ENCODE results near the gene ADGRG3. TPM values are rescaled to one million over a fixed set of nuclear protein-coding genes. Genes with fewer than 3 reads are reported as not detected.
A peak's percentile ranks its signal among the peaks of the same experiment; 100 is the strongest.

The ADGRG3 gene
- total and polyA plus RNA-seq, 2 of the 13 experiments (the other 11 are each of a cell fraction or from before 2014, with no cell fraction given): 2.7 to 11.8 TPM

DNA sequence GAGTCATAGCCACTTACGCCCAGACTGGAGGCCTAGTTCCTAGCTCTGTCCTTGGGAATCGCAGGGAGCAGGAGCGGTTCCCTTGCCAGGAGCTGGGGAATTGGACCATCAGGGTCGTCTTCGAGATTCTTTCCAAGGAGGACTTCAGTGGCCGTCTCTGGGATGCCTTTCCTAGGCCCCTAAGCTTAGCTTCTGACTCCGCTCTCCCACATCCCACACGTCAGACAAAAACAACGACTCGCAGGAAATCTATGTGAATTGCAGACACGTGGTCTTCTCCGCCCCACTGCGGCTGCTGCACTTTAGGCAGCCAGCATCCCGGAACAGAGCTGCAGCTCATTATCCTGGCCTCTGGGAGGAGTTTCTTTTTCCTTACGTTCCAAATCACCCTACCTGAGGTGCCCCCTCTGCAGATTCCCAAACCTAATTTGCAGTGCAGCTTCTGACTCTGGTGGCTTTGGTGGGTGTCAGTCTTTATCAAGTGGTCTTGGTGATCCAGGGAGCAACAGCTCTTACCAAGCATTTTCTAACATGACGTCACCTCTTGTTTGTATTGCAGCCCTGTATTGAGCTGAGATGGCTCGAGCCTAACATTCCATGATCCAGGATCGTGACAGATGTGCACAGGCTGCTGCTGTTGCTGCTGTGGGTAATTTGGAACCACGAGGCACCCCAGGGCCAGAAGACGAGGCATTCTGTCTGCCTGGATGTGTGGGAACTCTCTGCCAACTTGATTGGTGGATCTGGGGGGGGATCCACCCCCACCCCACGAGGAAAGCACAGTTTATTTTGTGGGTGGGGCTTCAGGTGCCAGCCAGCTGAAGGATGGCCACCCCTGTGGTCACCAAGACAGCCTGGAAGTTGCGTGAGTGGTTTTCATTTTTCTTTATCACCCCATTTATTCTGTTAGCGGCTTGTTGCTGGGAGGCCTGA, 68.6 kb downstream of the ADGRG3 start (continued):
- no peak for TF ChIP-seq ZMYM2 (CRISPR knock-in tag; IDR thresholded peaks at IDR 0.05)
- TF ChIP-seq ZNF841 (CRISPR knock-in tag; IDR thresholded peaks at IDR 0.05; ENCODE audit: borderline replicate concordance): no peak
- TF ChIP-seq, protein P1, sequence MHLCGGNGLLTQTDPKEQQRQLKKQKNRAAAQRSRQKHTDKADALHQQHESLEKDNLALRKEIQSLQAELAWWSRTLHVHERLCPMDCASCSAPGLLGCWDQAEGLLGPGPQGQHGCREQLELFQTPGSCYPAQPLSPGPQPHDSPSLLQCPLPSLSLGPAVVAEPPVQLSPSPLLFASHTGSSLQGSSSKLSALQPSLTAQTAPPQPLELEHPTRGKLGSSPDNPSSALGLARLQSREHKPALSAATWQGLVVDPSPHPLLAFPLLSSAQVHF (CRISPR knock-in tag; IDR thresholded peaks at IDR 0.05): no peak
- TF ChIP-seq KMT2B (CRISPR knock-in tag; IDR thresholded peaks at IDR 0.05): no peak
- TF ChIP-seq ZNF383 (CRISPR knock-in tag; IDR thresholded peaks at IDR 0.05; ENCODE audit: borderline replicate concordance): no peak
- TF ChIP-seq TBX2 (CRISPR knock-in tag; IDR thresholded peaks at IDR 0.05; ENCODE audit: borderline replicate concordance): peak; percentile 79
- TF ChIP-seq ZNF33B (CRISPR knock-in tag; IDR thresholded peaks at IDR 0.05): no peak
- no peak for TF ChIP-seq HNRNPUL1 (IDR thresholded peaks at IDR 0.05; ENCODE audit: low read depth, low read length)
- TF ChIP-seq, protein P2, sequence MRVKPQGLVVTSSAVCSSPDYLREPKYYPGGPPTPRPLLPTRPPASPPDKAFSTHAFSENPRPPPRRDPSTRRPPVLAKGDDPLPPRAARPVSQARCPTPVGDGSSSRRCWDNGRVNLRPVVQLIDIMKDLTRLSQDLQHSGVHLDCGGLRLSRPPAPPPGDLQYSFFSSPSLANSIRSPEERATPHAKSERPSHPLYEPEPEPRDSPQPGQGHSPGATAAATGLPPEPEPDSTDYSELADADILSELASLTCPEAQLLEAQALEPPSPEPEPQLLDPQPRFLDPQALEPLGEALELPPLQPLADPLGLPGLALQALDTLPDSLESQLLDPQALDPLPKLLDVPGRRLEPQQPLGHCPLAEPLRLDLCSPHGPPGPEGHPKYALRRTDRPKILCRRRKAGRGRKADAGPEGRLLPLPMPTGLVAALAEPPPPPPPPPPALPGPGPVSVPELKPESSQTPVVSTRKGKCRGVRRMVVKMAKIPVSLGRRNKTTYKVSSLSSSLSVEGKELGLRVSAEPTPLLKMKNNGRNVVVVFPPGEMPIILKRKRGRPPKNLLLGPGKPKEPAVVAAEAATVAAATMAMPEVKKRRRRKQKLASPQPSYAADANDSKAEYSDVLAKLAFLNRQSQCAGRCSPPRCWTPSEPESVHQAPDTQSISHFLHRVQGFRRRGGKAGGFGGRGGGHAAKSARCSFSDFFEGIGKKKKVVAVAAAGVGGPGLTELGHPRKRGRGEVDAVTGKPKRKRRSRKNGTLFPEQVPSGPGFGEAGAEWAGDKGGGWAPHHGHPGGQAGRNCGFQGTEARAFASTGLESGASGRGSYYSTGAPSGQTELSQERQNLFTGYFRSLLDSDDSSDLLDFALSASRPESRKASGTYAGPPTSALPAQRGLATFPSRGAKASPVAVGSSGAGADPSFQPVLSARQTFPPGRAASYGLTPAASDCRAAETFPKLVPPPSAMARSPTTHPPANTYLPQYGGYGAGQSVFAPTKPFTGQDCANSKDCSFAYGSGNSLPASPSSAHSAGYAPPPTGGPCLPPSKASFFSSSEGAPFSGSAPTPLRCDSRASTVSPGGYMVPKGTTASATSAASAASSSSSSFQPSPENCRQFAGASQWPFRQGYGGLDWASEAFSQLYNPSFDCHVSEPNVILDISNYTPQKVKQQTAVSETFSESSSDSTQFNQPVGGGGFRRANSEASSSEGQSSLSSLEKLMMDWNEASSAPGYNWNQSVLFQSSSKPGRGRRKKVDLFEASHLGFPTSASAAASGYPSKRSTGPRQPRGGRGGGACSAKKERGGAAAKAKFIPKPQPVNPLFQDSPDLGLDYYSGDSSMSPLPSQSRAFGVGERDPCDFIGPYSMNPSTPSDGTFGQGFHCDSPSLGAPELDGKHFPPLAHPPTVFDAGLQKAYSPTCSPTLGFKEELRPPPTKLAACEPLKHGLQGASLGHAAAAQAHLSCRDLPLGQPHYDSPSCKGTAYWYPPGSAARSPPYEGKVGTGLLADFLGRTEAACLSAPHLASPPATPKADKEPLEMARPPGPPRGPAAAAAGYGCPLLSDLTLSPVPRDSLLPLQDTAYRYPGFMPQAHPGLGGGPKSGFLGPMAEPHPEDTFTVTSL (CRISPR knock-in tag; IDR thresholded peaks at IDR 0.05; ENCODE audit: borderline replicate concordance): no peak
- TF ChIP-seq CEBPG (CRISPR knock-in tag; IDR thresholded peaks at IDR 0.05): peak; percentile 52; the same call in 1 of the 2 replicates
- TF ChIP-seq ZNF274 (CRISPR knock-in tag; IDR thresholded peaks at IDR 0.05): no peak
- TF ChIP-seq, protein P3, sequence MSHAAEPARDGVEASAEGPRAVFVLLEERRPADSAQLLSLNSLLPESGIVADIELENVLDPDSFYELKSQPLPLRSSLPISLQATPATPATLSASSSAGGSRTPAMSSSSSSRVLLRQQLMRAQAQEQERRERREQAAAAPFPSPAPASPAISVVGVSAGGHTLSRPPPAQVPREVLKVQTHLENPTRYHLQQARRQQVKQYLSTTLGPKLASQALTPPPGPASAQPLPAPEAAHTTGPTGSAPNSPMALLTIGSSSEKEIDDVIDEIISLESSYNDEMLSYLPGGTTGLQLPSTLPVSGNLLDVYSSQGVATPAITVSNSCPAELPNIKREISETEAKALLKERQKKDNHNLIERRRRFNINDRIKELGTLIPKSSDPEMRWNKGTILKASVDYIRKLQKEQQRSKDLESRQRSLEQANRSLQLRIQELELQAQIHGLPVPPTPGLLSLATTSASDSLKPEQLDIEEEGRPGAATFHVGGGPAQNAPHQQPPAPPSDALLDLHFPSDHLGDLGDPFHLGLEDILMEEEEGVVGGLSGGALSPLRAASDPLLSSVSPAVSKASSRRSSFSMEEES (CRISPR knock-in tag; IDR thresholded peaks at IDR 0.05): no peak
- TF ChIP-seq, protein P4, sequence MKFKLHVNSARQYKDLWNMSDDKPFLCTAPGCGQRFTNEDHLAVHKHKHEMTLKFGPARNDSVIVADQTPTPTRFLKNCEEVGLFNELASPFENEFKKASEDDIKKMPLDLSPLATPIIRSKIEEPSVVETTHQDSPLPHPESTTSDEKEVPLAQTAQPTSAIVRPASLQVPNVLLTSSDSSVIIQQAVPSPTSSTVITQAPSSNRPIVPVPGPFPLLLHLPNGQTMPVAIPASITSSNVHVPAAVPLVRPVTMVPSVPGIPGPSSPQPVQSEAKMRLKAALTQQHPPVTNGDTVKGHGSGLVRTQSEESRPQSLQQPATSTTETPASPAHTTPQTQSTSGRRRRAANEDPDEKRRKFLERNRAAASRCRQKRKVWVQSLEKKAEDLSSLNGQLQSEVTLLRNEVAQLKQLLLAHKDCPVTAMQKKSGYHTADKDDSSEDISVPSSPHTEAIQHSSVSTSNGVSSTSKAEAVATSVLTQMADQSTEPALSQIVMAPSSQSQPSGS (CRISPR knock-in tag; IDR thresholded peaks at IDR 0.05): peak; percentile 98
- TF ChIP-seq ZNF879 (CRISPR knock-in tag; IDR thresholded peaks at IDR 0.05): no peak
- TF ChIP-seq, protein P5, sequence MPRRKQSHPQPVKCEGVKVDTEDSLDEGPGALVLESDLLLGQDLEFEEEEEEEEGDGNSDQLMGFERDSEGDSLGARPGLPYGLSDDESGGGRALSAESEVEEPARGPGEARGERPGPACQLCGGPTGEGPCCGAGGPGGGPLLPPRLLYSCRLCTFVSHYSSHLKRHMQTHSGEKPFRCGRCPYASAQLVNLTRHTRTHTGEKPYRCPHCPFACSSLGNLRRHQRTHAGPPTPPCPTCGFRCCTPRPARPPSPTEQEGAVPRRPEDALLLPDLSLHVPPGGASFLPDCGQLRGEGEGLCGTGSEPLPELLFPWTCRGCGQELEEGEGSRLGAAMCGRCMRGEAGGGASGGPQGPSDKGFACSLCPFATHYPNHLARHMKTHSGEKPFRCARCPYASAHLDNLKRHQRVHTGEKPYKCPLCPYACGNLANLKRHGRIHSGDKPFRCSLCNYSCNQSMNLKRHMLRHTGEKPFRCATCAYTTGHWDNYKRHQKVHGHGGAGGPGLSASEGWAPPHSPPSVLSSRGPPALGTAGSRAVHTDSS (CRISPR knock-in tag; conservative IDR thresholded peaks at IDR 0.05): no peak
- TF ChIP-seq ZNF460 (CRISPR knock-in tag; IDR thresholded peaks at IDR 0.05; ENCODE audit: borderline replicate concordance): no peak
- no peak for TF ChIP-seq FOXK1 (CRISPR knock-in tag; IDR thresholded peaks at IDR 0.05; ENCODE audit: borderline replicate concordance, low read depth)
- no peak for TF ChIP-seq ZNF251 (CRISPR knock-in tag; IDR thresholded peaks at IDR 0.05)

All from HepG2 (cell line).